IMR-90 (cell line): ENCODE measurements around the gene MGAT4A.

ENCODE experiments used
- MAFK ChIP-seq: IDR thresholded peaks from 2 replicates; pipeline ENCODE4 v1.6.1; 2012; ENCODE audit warnings: low read depth, low read length, improper control_type of control experiment
- NFE2L2 ChIP-seq: fragments of 150-350 bp; IDR thresholded peaks from 2 replicates; pipeline ENCODE4 v1.6.1; 2016; ENCODE audit warnings: low read depth, mild to moderate bottlenecking, low read length
- POLR2A ChIP-seq: IDR thresholded peaks from 2 replicates; pipeline ENCODE4 v1.6.1; 2012; ENCODE audit warnings: mild to moderate bottlenecking, low read depth, low read length
- RAD21 ChIP-seq: IDR thresholded peaks from 2 replicates; pipeline ENCODE4 v1.6.1; 2012; ENCODE audit warnings: low read length, improper control_type of control experiment
- TF ChIP-seq, protein P1 (sequence below): conservative IDR thresholded peaks from 2 replicates; pipeline ENCODE4 v1.5.1; 2012; ENCODE audit warnings: mild to moderate bottlenecking, low read depth, low read length, improper control_type of control experiment
- TF ChIP-seq, protein P2 (sequence below): fragments of 150-350 bp; IDR thresholded peaks from 2 replicates; pipeline ENCODE4 v1.6.1; 2016; ENCODE audit warnings: low read depth, mild to moderate bottlenecking, low read length, moderate library complexity, borderline replicate concordance

DNA sequence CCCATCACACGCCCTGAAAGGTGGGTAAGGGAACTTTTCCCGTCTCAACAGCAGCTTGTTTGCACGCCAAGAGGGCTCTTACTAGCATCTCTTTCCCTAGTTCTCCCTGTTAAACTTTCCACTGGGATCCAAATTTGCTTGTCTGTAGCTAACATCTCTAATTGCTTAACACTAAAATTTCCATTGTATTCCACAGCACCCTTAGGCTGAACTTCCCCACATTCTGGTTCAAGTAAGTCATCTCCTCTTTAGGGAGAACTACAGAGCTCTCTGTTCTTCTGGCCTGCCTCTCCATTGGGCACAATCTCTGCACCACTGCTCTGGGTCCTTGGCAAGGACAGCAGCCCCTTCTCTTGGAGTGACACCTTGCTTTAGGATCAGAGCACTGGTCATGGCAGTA lies 98.6 kb downstream of the MGAT4A start:
- TF ChIP-seq, protein P1, sequence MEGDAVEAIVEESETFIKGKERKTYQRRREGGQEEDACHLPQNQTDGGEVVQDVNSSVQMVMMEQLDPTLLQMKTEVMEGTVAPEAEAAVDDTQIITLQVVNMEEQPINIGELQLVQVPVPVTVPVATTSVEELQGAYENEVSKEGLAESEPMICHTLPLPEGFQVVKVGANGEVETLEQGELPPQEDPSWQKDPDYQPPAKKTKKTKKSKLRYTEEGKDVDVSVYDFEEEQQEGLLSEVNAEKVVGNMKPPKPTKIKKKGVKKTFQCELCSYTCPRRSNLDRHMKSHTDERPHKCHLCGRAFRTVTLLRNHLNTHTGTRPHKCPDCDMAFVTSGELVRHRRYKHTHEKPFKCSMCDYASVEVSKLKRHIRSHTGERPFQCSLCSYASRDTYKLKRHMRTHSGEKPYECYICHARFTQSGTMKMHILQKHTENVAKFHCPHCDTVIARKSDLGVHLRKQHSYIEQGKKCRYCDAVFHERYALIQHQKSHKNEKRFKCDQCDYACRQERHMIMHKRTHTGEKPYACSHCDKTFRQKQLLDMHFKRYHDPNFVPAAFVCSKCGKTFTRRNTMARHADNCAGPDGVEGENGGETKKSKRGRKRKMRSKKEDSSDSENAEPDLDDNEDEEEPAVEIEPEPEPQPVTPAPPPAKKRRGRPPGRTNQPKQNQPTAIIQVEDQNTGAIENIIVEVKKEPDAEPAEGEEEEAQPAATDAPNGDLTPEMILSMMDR = no peak
- TF ChIP-seq POLR2A = no peak
- no peak for TF ChIP-seq NFE2L2
- TF ChIP-seq RAD21 = no peak
- TF ChIP-seq, protein P2, sequence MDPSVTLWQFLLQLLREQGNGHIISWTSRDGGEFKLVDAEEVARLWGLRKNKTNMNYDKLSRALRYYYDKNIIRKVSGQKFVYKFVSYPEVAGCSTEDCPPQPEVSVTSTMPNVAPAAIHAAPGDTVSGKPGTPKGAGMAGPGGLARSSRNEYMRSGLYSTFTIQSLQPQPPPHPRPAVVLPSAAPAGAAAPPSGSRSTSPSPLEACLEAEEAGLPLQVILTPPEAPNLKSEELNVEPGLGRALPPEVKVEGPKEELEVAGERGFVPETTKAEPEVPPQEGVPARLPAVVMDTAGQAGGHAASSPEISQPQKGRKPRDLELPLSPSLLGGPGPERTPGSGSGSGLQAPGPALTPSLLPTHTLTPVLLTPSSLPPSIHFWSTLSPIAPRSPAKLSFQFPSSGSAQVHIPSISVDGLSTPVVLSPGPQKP = no peak
- no peak for TF ChIP-seq MAFK
